Measurements from ENCODE around the gene PLSCR5. TPM values are rescaled to one million over a fixed set of nuclear protein-coding genes. Genes with fewer than 3 reads are reported as not detected.

Gene PLSCR5
- total RNA-seq, 2 donors from 2014 or later: not detected

DNA sequence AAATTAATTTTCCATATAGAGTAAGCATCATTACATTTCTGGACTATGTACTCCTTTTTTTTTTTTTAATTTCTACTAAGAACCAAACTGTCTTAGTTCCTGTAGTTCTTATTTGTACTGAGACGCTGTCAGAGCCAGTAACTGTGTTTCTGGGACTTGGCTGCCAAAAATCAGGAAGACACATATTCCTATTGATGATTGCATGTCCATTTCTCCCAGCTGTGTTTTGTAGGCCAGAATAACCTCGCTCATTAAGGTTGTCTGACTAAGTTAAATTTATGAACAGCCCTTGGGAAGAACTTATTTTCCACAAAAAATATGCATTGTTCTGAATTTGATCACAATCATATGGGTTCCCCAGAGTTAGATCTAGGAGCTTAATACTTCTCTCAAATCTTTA, 29.5 kb downstream of the PLSCR5 start:
- no peak for DNase-seq
- H3K4me1 ChIP-seq: no peaks in the 10 kb centered on the region
- H3K9ac ChIP-seq (ENCODE audit: low read depth in 2 of 2, low read length in 2 of 2): no peak overlapping the region
- H3K4me3 ChIP-seq: no peak overlapping the region
- H3K36me3 ChIP-seq: no peaks in the 10 kb centered on the region
- H3K27ac ChIP-seq: no peak overlapping the region
- H3K27me3 ChIP-seq: no peaks in the 10 kb centered on the region
- intact Hi-C loops (cut with DNase I): no loop called here
- TF ChIP-seq, protein P1, sequence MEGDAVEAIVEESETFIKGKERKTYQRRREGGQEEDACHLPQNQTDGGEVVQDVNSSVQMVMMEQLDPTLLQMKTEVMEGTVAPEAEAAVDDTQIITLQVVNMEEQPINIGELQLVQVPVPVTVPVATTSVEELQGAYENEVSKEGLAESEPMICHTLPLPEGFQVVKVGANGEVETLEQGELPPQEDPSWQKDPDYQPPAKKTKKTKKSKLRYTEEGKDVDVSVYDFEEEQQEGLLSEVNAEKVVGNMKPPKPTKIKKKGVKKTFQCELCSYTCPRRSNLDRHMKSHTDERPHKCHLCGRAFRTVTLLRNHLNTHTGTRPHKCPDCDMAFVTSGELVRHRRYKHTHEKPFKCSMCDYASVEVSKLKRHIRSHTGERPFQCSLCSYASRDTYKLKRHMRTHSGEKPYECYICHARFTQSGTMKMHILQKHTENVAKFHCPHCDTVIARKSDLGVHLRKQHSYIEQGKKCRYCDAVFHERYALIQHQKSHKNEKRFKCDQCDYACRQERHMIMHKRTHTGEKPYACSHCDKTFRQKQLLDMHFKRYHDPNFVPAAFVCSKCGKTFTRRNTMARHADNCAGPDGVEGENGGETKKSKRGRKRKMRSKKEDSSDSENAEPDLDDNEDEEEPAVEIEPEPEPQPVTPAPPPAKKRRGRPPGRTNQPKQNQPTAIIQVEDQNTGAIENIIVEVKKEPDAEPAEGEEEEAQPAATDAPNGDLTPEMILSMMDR (IDR thresholded peaks at IDR 0.05): no peak
- no peaks in the 10 kb centered on the region for H3K9me3 ChIP-seq

GRCh38 chr3:146574173-146574572, 31.0 kb downstream of the PLSCR5 start:
- H3K4me1 ChIP-seq: no peaks in the 10 kb centered on the region
- TF ChIP-seq, protein P1 (IDR thresholded peaks at IDR 0.05): no peak
- intact Hi-C loops (cut with DNase I): no loop called here

GRCh38 chr3:146569314-146569713, 35.8 kb downstream of the PLSCR5 start:
- TF ChIP-seq, protein P1 (IDR thresholded peaks at IDR 0.05): no peak
- H3K27me3 ChIP-seq: no peaks in the 10 kb centered on the region
- intact Hi-C loops (cut with DNase I): loop anchor here (10.0 kb wide), 1 partner anchor 515 kb away; no protein-coding TSS in a partner anchor

More at GRCh38 chr3:146574173-146574572, 31.0 kb downstream of the PLSCR5 start:
- no peak for DNase-seq
- Histone ChIP-seq H3K36me3 (no peaks in the 10 kb centered on the region), H3K4me3 (no peak overlapping the region), H3K27me3 (no peaks in the 10 kb centered on the region), H3K9ac (ENCODE audit: low read depth in 2 of 2, low read length in 2 of 2) (no peak overlapping the region), H3K27ac (no peak overlapping the region), H3K9me3 (no peaks in the 10 kb centered on the region)

DNA sequence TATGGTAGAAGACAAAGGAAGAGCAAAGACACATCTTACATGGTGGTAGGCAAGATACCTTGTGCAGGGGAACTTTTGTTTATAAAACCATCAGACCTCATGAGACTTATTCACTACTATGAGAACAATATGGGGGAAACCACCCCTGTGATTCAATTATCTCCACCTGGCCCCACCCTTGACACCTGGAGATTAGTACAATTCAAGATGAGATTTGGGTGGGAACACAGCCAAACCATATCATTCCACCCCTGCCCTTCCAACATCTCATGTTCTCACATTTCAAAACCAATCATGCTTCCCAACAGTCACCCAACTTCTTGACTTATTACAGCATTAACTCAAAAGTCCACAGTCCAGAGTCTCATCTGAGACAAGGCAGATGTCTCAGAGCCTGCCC, 39.0 kb downstream of the PLSCR5 start:
- no peaks in the 10 kb centered on the region for H3K4me1 ChIP-seq
- intact Hi-C loops (cut with DNase I): loop anchor here (10.0 kb wide), 1 partner anchor 511 kb away; no protein-coding TSS in a partner anchor
- H3K9ac ChIP-seq (ENCODE audit: low read depth in 2 of 2, low read length in 2 of 2): no peak overlapping the region
- no peaks in the 10 kb centered on the region for H3K9me3 ChIP-seq
- no peaks in the 10 kb centered on the region for H3K27me3 ChIP-seq
- TF ChIP-seq, protein P1 (IDR thresholded peaks at IDR 0.05): no peak
- H3K27ac ChIP-seq: no peak overlapping the region
- no peak for DNase-seq
- H3K36me3 ChIP-seq: no peaks in the 10 kb centered on the region
- H3K4me3 ChIP-seq: no peak overlapping the region

More at GRCh38 chr3:146569314-146569713, 35.8 kb downstream of the PLSCR5 start:
- no peak overlapping the region for H3K4me3 ChIP-seq
- no peaks in the 10 kb centered on the region for H3K4me1 ChIP-seq
- H3K36me3 ChIP-seq: no peaks in the 10 kb centered on the region
- no peak for DNase-seq
- no peak overlapping the region for H3K9ac ChIP-seq (ENCODE audit: low read depth in 2 of 2, low read length in 2 of 2)
- no peaks in the 10 kb centered on the region for H3K9me3 ChIP-seq
- H3K27ac ChIP-seq: no peak overlapping the region

- no peak for DNase-seq
- no peaks in the 10 kb centered on the region for H3K36me3 ChIP-seq
- H3K9me3 ChIP-seq: no peaks in the 10 kb centered on the region
- H3K27me3 ChIP-seq: no peaks in the 10 kb centered on the region
- no peak overlapping the region for H3K27ac ChIP-seq
- TF ChIP-seq, protein P1 (IDR thresholded peaks at IDR 0.05): no peak
- H3K4me1 ChIP-seq: no peaks in the 10 kb centered on the region
- intact Hi-C loops (cut with DNase I): loop anchor here (10.0 kb wide), 1 partner anchor 507 kb away; no protein-coding TSS in a partner anchor
- H3K9ac ChIP-seq (ENCODE audit: low read depth in 2 of 2, low read length in 2 of 2): no peak overlapping the region
- no peak overlapping the region for H3K4me3 ChIP-seq
Measured at GRCh38 chr3:146561879-146562278, 43.3 kb downstream of the PLSCR5 start.

Data from colonic mucosa (tissue), 4 donors.